NCI-H82 treated with DMSO at 0.1 percent for 48 hours (cell line): ENCODE measurements around the gene IL1R1.

ENCODE experiments used
- DNase-seq: peaks from one replicate; lab custom pipeline; 2025; ENCODE audit not compliant: unreplicated experiment; lab: John Stamatoyannopoulos, UW

The IL1R1 gene

GRCh38 chr2:102197389-102198137, 55.0 kb downstream of the IL1R1 start:
- no peak for DNase-seq

DNA sequence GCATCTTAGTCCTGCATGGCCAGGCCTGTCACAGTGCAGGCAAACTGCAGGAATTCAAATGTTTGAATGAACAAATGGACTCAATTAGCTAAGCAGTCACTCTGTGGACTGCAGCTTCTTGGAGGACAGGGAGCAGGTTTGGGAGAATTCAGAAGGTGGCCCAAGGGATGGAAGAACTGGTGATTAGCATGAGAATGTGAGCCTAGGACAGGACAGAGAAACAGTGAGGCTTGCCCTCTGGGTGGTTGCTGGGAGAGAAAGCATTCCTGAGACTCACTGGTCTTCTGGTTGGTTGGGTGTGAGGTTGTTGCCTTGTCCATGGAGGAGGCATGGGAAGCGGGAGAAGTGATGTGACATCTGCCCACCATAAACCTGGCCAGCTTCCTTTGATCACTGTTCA, 58.0 kb downstream of the IL1R1 start:
- DNase-seq = no peak

DNA sequence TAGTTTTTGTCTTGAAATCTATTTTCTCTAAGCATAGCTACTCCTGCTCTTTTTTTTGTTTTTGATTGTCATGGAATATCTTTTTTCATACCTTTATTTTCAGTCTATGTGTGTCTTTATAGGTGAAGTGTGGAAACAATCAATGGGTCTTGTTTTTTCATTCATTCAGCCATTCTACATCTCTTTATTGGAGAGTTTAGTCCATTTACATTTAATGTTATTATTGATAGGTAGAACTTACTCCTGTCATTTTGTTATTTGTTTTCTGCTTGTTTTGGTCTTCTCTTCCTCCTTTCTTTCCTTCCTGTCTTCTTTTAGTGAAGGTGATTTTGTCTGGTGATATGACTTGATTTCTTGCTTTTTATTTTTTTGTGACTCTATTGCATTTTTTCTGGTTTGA, 62.1 kb downstream of the IL1R1 start:
- no peak for DNase-seq

DNA sequence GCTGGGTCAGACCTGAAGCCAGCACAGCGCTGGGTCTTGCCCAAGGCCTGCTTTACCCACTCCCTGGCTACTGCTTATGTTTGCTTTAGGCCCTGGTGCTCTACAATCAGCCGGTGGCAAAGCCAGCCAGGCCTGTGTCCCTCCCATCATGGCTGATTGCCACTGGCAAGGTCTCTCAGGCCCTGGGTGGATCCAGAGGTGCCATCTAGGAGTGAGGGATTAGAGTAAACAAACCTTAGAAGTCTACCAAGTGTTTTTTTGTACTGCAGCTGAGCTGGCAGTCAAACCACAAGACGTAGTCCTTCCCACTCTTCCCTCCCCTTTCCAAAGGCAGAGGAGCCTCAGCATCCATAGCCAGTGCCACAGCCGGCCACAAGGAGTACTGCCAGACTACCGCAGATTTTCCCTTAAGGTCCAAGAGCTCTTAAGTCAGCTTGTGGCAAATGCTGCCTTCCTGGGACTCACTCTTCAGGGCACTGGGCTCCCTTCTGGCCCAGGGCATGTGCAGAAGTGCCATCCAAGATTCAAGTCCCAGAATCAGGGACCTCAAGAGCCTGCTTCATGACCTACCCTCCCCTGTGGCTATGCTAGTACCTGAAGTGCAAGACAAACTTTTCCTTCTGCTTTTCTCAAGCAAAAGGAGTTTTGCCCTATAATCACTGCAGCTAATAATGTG, 64.3 kb downstream of the IL1R1 start:
- no peak for DNase-seq

DNA sequence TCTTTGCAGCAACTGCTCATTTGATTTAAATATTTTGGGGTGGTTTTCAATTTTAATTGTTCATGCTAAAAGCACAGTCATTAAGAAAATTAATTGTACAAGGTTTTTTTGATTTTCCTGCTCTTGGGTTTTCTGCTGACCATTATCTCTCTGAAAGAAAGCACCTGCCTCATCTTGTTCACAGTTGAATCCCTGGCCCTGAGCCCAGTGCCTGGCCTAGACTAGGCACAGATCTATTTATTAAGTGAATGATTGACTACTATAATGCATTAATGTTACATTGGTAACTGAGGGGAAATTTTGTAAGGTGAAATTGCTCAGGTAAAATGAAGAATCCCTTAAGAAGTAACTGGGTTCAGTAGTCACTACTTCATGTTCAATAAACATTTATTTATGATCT, 66.2 kb downstream of the IL1R1 start:
- DNase-seq = no peak

DNA sequence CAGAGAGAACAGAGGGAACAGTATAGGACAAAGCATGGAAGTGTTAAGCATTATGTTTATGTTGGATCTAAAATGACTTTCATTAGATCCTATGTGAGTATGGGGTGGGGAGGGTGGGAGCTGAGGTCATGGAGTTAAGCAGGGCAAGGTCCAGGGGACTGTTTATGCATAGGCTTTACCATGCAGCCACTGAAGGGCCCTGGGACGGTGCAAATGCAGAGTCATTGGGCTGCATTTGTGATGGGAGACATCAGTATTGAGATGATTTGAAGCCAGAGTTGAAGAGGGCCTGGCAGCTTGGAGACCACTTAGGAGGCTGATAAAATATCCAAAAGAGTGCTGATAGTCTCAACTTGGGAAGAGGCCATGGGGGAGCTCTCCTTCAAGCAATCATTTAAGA, 66.9 kb downstream of the IL1R1 start:
- DNase-seq = no peak

- DNase-seq = no peak
These were observed 74.5 kb downstream of the IL1R1 start for GRCh38 chr2:102217032-102217431.

- DNase-seq = no peak
These were observed 82.5 kb downstream of the IL1R1 start for GRCh38 chr2:102224824-102225739.

DNA sequence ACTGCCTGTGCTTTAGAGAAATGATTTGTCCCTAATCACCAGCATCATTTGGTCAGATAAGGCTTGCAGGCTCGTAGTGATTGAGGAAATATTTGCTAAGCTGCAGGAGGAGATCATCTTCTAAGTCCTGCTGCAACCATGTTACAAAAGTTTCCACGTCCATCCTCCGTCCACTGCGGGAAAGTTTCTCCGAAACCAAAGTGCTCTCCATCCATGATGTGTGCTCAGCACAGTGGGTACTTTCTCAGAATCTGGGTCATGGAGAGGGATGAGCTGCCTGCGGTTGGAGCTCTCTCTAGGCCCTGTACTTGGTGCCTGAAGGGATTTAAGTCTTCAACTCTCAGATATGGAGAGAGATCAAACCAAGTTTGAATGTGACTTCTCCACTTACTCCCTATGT, 83.6 kb downstream of the IL1R1 start:
- no peak for DNase-seq

GRCh38 chr2:102226612-102227391, 84.3 kb downstream of the IL1R1 start:
- no peak for DNase-seq

DNA sequence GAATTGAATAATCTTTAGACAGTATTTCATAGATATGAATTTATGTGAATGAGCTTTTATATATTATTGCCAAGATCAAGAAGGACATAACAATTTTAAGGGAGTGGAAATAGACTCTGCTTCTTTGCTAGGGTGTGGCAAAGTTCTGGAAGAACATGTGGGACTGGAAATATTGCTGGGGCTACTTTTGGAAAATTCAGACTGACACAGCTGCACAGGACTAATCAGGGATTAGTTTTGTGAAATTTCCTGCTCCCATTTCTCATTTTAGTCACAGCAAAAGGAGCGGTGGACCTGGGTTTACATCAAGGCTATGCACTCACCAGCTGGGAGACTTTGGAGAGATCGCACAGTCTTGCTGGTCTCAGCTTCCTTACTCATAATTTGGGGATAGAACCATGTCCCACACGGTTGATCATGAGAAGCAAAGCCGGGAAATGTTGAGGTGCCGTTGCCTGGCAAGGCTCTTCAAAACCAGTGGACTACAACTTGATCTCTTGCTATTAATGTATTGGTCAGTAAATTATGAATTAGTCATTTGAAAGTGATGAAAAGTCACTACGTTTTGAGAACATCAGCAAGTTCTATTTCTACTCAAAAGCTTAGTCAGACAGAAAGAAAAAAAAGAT, 86.7 kb downstream of the IL1R1 start:
- DNase-seq = no peak
